ENCODE results near the gene VPS37B. TPM values are rescaled to one million over a fixed set of nuclear protein-coding genes. Genes with fewer than 3 reads are reported as not detected.

VPS37B gene
- total RNA-seq, 2 donors from 2014 or later, result 22.7 to 24.1 TPM

GRCh38 chr12:122852336-122853275 is 43.3 kb downstream of the VPS37B start:
- no peak overlapping the region for H3K9ac ChIP-seq (ENCODE audit: extremely low read depth, low read length, poor library complexity, severe bottlenecking)
- TF ChIP-seq CTCF (conservative IDR thresholded peaks at IDR 0.05), result no peak
- WGBS, 2 experiments (ENCODE audit: insufficient coverage in 1 of 2, insufficient read length in 1 of 2), result 83 to 87% methylated on average over 13 to 17 of the region's 18 CpGs
- no peaks in the 10 kb centered on the region for H3K27me3 ChIP-seq (ENCODE audit: control insufficient read depth, insufficient read depth, low read length, poor library complexity, severe bottlenecking)
- H3K9me3 ChIP-seq (ENCODE audit: control insufficient read depth, low read length), result no peaks in the 10 kb centered on the region
- no peaks in the 10 kb centered on the region for H3K4me1 Mint-ChIP-seq
- no peak overlapping the region for H3K27ac Mint-ChIP-seq
- H3K36me3 ChIP-seq (ENCODE audit: control insufficient read depth, insufficient read depth, low read length), result peaks cover 5% of the 10 kb centered on the region
- no peaks in the 10 kb centered on the region for H3K27me3 Mint-ChIP-seq (ENCODE audit: insufficient read depth)
- no peaks in the 10 kb centered on the region for H3K4me1 ChIP-seq (ENCODE audit: control insufficient read depth, insufficient read depth, low read length)
- H3K4me3 ChIP-seq (ENCODE audit: low read length), result no peak overlapping the region
- peaks cover 5% of the 10 kb centered on the region for H3K36me3 Mint-ChIP-seq (ENCODE audit: low read depth)
- no peaks in the 10 kb centered on the region for H3K9me3 Mint-ChIP-seq
- no peak overlapping the region for H3K4me3 Mint-ChIP-seq
- DNase-seq, result peak; percentile 49
- H3K27ac ChIP-seq (ENCODE audit: low read depth, low read length), result peak overlapping the region; percentile 53

GRCh38 chr12:122851820-122852219 is 44.1 kb downstream of the VPS37B start:
- Histone ChIP-seq H3K4me3 (ENCODE audit: low read length) (no peak overlapping the region), H3K27me3 (ENCODE audit: control insufficient read depth, insufficient read depth, low read length, poor library complexity, severe bottlenecking) (no peaks in the 10 kb centered on the region), H3K27ac (ENCODE audit: low read depth, low read length) (no peak overlapping the region), H3K36me3 (ENCODE audit: control insufficient read depth, insufficient read depth, low read length) (no peaks in the 10 kb centered on the region), H3K4me1 (ENCODE audit: control insufficient read depth, insufficient read depth, low read length) (no peaks in the 10 kb centered on the region), H3K9me3 (ENCODE audit: control insufficient read depth, low read length) (no peaks in the 10 kb centered on the region), H3K9ac (ENCODE audit: extremely low read depth, low read length, poor library complexity, severe bottlenecking) (no peak overlapping the region)
- no peaks in the 10 kb centered on the region for H3K27me3 Mint-ChIP-seq (ENCODE audit: insufficient read depth)
- no peaks in the 10 kb centered on the region for H3K4me1 Mint-ChIP-seq
- 89 to 92% methylated on average over 5 of the region's 5 CpGs for WGBS, 2 experiments (ENCODE audit: insufficient coverage in 1 of 2, insufficient read length in 1 of 2)
- TF ChIP-seq CTCF (conservative IDR thresholded peaks at IDR 0.05), result no peak
- no peak overlapping the region for H3K27ac Mint-ChIP-seq
- H3K4me3 Mint-ChIP-seq, result no peak overlapping the region
- peaks cover 5% of the 10 kb centered on the region for H3K36me3 Mint-ChIP-seq (ENCODE audit: low read depth)
- no peak for DNase-seq
- H3K9me3 Mint-ChIP-seq, result no peaks in the 10 kb centered on the region

- H3K36me3 ChIP-seq (ENCODE audit: control insufficient read depth, insufficient read depth, low read length), result no peaks in the 10 kb centered on the region
- no peaks in the 10 kb centered on the region for H3K4me1 ChIP-seq (ENCODE audit: control insufficient read depth, insufficient read depth, low read length)
- WGBS, 2 experiments (ENCODE audit: insufficient coverage in 1 of 2, insufficient read length in 1 of 2), result 88 to 93% methylated on average over 12 to 25 of the region's 27 CpGs
- H3K4me3 ChIP-seq (ENCODE audit: low read length), result no peak overlapping the region
- no peaks in the 10 kb centered on the region for H3K4me1 Mint-ChIP-seq
- H3K9me3 ChIP-seq (ENCODE audit: control insufficient read depth, low read length), result no peaks in the 10 kb centered on the region
- no peak overlapping the region for H3K27ac ChIP-seq (ENCODE audit: low read depth, low read length)
- no peak for TF ChIP-seq CTCF (conservative IDR thresholded peaks at IDR 0.05)
- DNase-seq, result peak; percentile 46
- peaks cover 5% of the 10 kb centered on the region for H3K36me3 Mint-ChIP-seq (ENCODE audit: low read depth)
- H3K4me3 Mint-ChIP-seq, result no peak overlapping the region
- H3K27me3 ChIP-seq (ENCODE audit: control insufficient read depth, insufficient read depth, low read length, poor library complexity, severe bottlenecking), result no peaks in the 10 kb centered on the region
- no peak overlapping the region for H3K27ac Mint-ChIP-seq
- H3K9me3 Mint-ChIP-seq, result no peaks in the 10 kb centered on the region
- H3K27me3 Mint-ChIP-seq (ENCODE audit: insufficient read depth), result no peaks in the 10 kb centered on the region
- H3K9ac ChIP-seq (ENCODE audit: extremely low read depth, low read length, poor library complexity, severe bottlenecking), result no peak overlapping the region
Observed at GRCh38 chr12:122850695-122851350, 45.1 kb downstream of the VPS37B start.
